Small intestine (tissue), 7 donors: Measurements from ENCODE around the gene TMEM237. TPM values are rescaled to one million over a fixed set of nuclear protein-coding genes. Genes with fewer than 3 reads are reported as not detected.

Experiments
- DNase-seq, 2 donors: peaks; one replicate each; pipeline versions ENCODE4 v3.0.0 to v3.0.0-alpha.2; 2013
- FAIRE-seq: peaks from 2 replicates; lab custom pipeline; 2012; peaks lifted over from hg19 to GRCh38; lab: Jason Lieb, UNC
- H3K27ac ChIP-seq, 3 donors: one replicate each; pipeline ENCODE4 v1.5.1; 2013; ENCODE audit warnings: low read length in 2 of 3, mild to moderate bottlenecking in 2 of 3, control low read depth in 1 of 3, inconsistent platforms in 1 of 3, low read depth in 1 of 3, moderate library complexity in 1 of 3
- H3K27me3 ChIP-seq, 3 donors: one replicate each; pipeline ENCODE4 v1.6.1; 2013; ENCODE audit warnings: low read length in 3 of 3, inconsistent platforms in 1 of 3; ENCODE audit not compliant: control insufficient read depth in 3 of 3, insufficient read depth in 3 of 3
- H3K36me3 ChIP-seq, 3 donors: one replicate each; pipeline ENCODE4 v1.6.1; 2013; ENCODE audit warnings: low read length in 3 of 3, inconsistent platforms in 1 of 3, low read depth in 1 of 3, mild to moderate bottlenecking in 1 of 3, moderate library complexity in 1 of 3; ENCODE audit not compliant: control insufficient read depth in 3 of 3, insufficient read depth in 2 of 3
- H3K4me1 ChIP-seq, 3 donors: one replicate each; pipeline ENCODE4 v1.6.1; 2013; ENCODE audit warnings: low read length in 2 of 3, inconsistent platforms in 1 of 3, low read depth in 1 of 3, mild to moderate bottlenecking in 1 of 3, moderate library complexity in 1 of 3; ENCODE audit not compliant: control insufficient read depth in 3 of 3, insufficient read depth in 2 of 3
- H3K4me3 ChIP-seq, 3 donors: one replicate each; pipeline ENCODE4 v1.5.1; 2013; ENCODE audit warnings: low read length in 3 of 3, control low read depth in 1 of 3, inconsistent platforms in 1 of 3, low read depth in 1 of 3, mild to moderate bottlenecking in 1 of 3, moderate library complexity in 1 of 3
- H3K9me3 ChIP-seq, 2 donors: one replicate each; pipeline ENCODE4 v1.6.1; 2013; ENCODE audit warnings: low read depth in 1 of 2, low read length in 1 of 2; ENCODE audit not compliant: control insufficient read depth in 2 of 2, insufficient read depth in 1 of 2
- WGBS, 3 donors: extraction: QIAGEN DNeasy Blood & Tissue Kit; methylation state at CpG; one replicate each; pipeline ENCODE4 v1.1.7; 2013; 5-methylcytosine and 5-hydroxymethylcytosine counted together
- polyA plus RNA-seq, 4 donors: library from polyadenylated mRNA; stranded (reverse) in 3 of 4; unstranded in 1 of 4; fragments of 200-250 nt in 3 of 4; fragments of 120-200 nt in 1 of 4; gene quantifications; one replicate each; pipeline versions ENCODE4 v1.2.1 to v1.2.3, GENCODE V29; 2013
- donor health status: healthy with polysubstance abuse.
- donor health status: control.
- donor health status: control.
- donor health status: Bipolar disorder and iron deficiency.
- donor health status: healthy.

TMEM237 gene
- polyA plus RNA-seq, 4 donors = under 0.01 to 12.4 (median 4.5) TPM

DNA sequence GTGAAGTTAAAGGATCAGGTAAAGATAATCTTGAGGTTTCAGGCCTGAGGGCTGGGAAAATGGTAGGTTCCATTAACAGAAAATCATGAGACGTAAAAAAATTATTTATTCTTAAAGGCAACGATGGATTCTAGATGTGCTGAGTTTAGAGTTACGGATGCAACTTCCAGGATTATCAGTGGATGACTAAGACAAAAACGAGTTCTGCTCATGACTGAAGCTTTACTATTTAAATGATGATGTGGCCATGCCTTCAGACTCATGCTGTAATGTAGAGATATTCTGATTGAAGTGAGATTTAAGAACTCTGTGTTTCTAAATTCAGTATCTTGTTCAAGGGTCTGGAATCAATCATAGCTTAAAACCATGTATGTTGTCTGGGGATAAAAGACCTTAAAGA, 5.0 kb downstream of the TMEM237 start:
- H3K27ac ChIP-seq = no peak overlapping the region
- peaks cover 0 to 5% (median 0%) of the 10 kb centered on the region in 3 donors for H3K36me3 ChIP-seq
- WGBS, 3 donors = 77 to 88% (median 80%) methylated on average over 4 of the region's 4 CpGs
- no peaks in the 10 kb centered on the region for H3K9me3 ChIP-seq
- FAIRE-seq (no peak), DNase-seq (no peak)
- H3K27me3 ChIP-seq = no peaks in the 10 kb centered on the region
- H3K4me3 ChIP-seq = no peak overlapping the region
- no peaks in the 10 kb centered on the region for H3K4me1 ChIP-seq

- H3K27ac ChIP-seq = no peak overlapping the region
- WGBS, 3 donors = 74 to 85% (median 83%) methylated on average over 4 of the region's 4 CpGs
- no peaks in the 10 kb centered on the region for H3K27me3 ChIP-seq
- FAIRE-seq (no peak), DNase-seq (no peak)
- no peaks in the 10 kb centered on the region for H3K4me1 ChIP-seq
- H3K9me3 ChIP-seq = no peaks in the 10 kb centered on the region
- no peak overlapping the region for H3K4me3 ChIP-seq
- peaks cover 0 to 5% (median 2%) of the 10 kb centered on the region in 3 donors for H3K36me3 ChIP-seq
These were observed 9.5 kb downstream of the TMEM237 start for GRCh38 chr2:201633661-201634249.

DNA sequence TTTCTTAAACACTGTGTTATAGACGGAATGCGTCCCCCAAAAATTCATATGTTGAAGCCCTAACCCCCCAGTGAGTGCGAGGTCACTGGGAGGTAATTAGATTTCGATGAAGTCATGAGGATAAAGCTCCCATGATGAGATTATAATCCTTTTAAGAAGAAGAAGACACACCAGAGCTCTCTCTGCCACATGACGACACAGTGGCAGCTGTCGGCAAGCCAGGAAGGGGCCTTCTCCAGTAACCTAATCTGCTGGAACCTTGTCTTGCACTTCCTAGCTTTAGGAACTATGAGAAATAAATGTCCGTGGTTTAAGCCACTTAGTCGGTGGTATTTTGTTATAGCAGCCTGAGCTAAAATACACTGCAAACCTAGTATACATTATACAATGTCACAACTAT, 12.3 kb downstream of the TMEM237 start:
- Histone ChIP-seq H3K27me3 (no peaks in the 10 kb centered on the region), H3K4me3 (no peak overlapping the region), H3K4me1 (no peaks in the 10 kb centered on the region), H3K9me3 (no peaks in the 10 kb centered on the region), H3K27ac (no peak overlapping the region), H3K36me3 (peaks cover 0 to 3% (median 2%) of the 10 kb centered on the region in 3 donors)
- FAIRE-seq (no peak), DNase-seq (no peak)
- WGBS, 3 donors = 93 to 99% (median 96%) methylated on average over 8 of the region's 8 CpGs

- Histone ChIP-seq H3K36me3 (peaks cover 0 to 3% (median 2%) of the 10 kb centered on the region in 3 donors), H3K4me1 (no peaks in the 10 kb centered on the region), H3K27me3 (no peaks in the 10 kb centered on the region), H3K9me3 (no peaks in the 10 kb centered on the region), H3K4me3 (no peak overlapping the region), H3K27ac (no peak overlapping the region)
- 66 to 73% (median 73%) methylated on average over 2 of the region's 2 CpGs for WGBS, 3 donors
- no peak for DNase-seq
- no peak for FAIRE-seq
These were observed 12.7 kb downstream of the TMEM237 start for GRCh38 chr2:201630577-201630976.

- no peaks in the 10 kb centered on the region for H3K27me3 ChIP-seq
- 82 to 96% (median 92%) methylated on average over 2 of the region's 2 CpGs for WGBS, 3 donors
- no peak for DNase-seq
- FAIRE-seq = no peak
- H3K9me3 ChIP-seq = no peaks in the 10 kb centered on the region
- no peak overlapping the region for H3K27ac ChIP-seq
- no peak overlapping the region for H3K4me3 ChIP-seq
- H3K36me3 ChIP-seq = peaks cover 0 to 3% (median 2%) of the 10 kb centered on the region in 3 donors
- H3K4me1 ChIP-seq = no peaks in the 10 kb centered on the region
These were observed 14.8 kb downstream of the TMEM237 start for GRCh38 chr2:201628545-201628944.

- Histone ChIP-seq H3K4me1 (peaks cover 0 to 5% (median 0%) of the 10 kb centered on the region in 3 donors), H3K27me3 (no peaks in the 10 kb centered on the region), H3K9me3 (no peaks in the 10 kb centered on the region), H3K27ac (no peak overlapping the region), H3K36me3 (peaks cover 0 to 3% (median 0%) of the 10 kb centered on the region in 3 donors), H3K4me3 (no peak overlapping the region)
- no peak for FAIRE-seq
- DNase-seq = no peak
- 87 to 96% (median 94%) methylated on average over 5 of the region's 5 CpGs for WGBS, 3 donors
These were observed 20.9 kb downstream of the TMEM237 start for GRCh38 chr2:201622306-201622970.

- Histone ChIP-seq H3K27ac (no peak overlapping the region), H3K4me1 (peaks cover 0 to 5% (median 0%) of the 10 kb centered on the region in 3 donors), H3K27me3 (no peaks in the 10 kb centered on the region), H3K9me3 (no peaks in the 10 kb centered on the region), H3K36me3 (no peaks in the 10 kb centered on the region), H3K4me3 (no peak overlapping the region)
- DNase-seq = no peak
- no peak for FAIRE-seq
- 79 to 96% (median 89%) methylated on average over 4 of the region's 4 CpGs for WGBS, 3 donors
These were observed 21.9 kb downstream of the TMEM237 start for GRCh38 chr2:201621293-201621999.

DNA sequence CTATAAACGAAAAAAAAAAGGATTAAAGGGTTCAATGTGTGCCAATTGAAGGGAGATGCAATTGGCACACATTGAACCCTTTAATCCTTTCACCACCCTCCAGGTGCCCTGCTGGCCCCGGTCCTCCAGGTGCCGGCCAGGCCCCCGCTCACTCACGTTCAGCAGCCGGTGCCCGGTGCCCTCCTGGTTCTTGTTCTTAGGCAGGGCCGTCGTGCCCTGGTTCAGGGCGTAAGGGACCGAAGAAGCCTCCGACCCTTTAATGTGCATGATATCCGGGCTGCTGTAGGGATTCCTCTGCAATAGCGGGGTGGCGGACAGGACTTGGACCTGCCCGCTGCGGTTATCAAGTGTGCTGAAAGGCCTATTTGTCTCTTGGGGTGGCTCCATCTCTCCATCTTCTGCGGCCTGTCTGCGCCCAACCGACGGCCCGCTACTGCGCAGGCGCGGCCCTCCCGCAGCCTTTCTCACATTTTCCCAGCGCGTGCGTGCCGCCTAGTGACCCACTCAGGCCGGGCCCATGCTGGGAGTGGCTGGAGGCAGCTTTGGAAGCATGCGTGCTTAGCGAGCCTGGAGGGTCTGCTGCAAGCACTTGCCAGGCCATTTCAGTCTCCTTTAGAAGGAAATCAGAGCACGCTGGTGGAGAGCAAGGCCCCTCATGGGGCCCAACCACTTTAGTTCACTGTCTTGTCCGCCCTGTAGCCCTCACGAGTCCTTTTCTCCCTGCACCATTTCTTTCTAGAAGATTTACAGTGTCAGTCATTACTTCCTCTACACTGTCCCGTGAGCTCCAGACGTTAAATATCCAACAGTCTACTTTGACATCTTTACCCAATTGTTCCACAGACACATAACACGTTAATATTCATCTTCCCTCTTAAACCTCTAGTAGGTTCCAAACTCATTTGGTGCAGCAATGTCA, 24.3 kb downstream of the TMEM237 start:
- no peaks in the 10 kb centered on the region for H3K36me3 ChIP-seq
- DNase-seq (peak; percentile 27 to 78), FAIRE-seq (no peak)
- WGBS, 3 donors = 44 to 56% (median 53%) methylated on average over 39 of the region's 39 CpGs
- no peak overlapping the region for H3K4me3 ChIP-seq
- no peaks in the 10 kb centered on the region for H3K27me3 ChIP-seq
- no peak overlapping the region for H3K27ac ChIP-seq
- H3K9me3 ChIP-seq = no peaks in the 10 kb centered on the region
- H3K4me1 ChIP-seq = peaks cover 0 to 5% (median 0%) of the 10 kb centered on the region in 3 donors
